AG04449 (cell line): ENCODE measurements around the gene UBE2J2.

ENCODE experiments used
- CTCF ChIA-PET: fragments of 350-600 bp; formaldehyde crosslinking; extraction: SDS; loops from one replicate; lab custom pipeline; 2021; ENCODE audit warnings: antibody characterized with exemption; lab: Yijun Ruan, JAX
- POLR2A ChIA-PET: fragments of 400-600, 350-600 bp; formaldehyde crosslinking; extraction: SDS; loops from one replicate; lab custom pipeline; 2020; ENCODE audit warnings: antibody characterized with exemption, inconsistent platforms; lab: Yijun Ruan, JAX
- DNase-seq: peaks from one replicate; pipeline ENCODE4 v3.0.0-alpha.2; 2010; ENCODE audit warnings: low read depth, low spot score
- H3K4me3 ChIP-seq: 2 replicates; pipeline ENCODE4 v1.5.1; 2011; ENCODE audit warnings: low read depth, mild to moderate bottlenecking, control low read depth, low read length
- CTCF ChIP-seq: IDR thresholded peaks from one replicate; pipeline ENCODE4 v1.5.1; 2011; ENCODE audit warnings: mild to moderate bottlenecking, moderate library complexity, low read length, control low read depth, inconsistent platforms; ENCODE audit not compliant: insufficient read depth; ENCODE audit errors: missing control alignments

The UBE2J2 gene

GRCh38 chr1:1314678-1315335 is 41.2 kb upstream of the UBE2J2 start:
- POLR2A ChIA-PET, result no interaction called here
- no peak for DNase-seq
- H3K4me3 ChIP-seq, result no peak overlapping the region
- CTCF ChIA-PET, result interaction anchor here (0.8 to 1.0 kb wide), 2 partner anchors 56 to 59 kb away, joined by 3 read pairs; no protein-coding TSS in a partner anchor
- TF ChIP-seq CTCF, result no peak

GRCh38 chr1:1314237-1314586 is 40.6 kb upstream of the UBE2J2 start:
- no peak for DNase-seq
- ChIA-PET POLR2A (no interaction called here), CTCF (interaction anchor here (1.2 kb wide), 1 partner anchor 192 kb away, joined by 3 read pairs; no protein-coding TSS in a partner anchor)
- TF ChIP-seq CTCF, result no peak
- no peak overlapping the region for H3K4me3 ChIP-seq

- TF ChIP-seq CTCF, result no peak
- POLR2A ChIA-PET, result no interaction called here
- no peak overlapping the region for H3K4me3 ChIP-seq
- DNase-seq, result no peak
- CTCF ChIA-PET, result interaction anchor here (1.2 to 1.7 kb wide), 3 partner anchors 59 to 192 kb away, joined by 3 to 10 read pairs (median 4); no protein-coding TSS in a partner anchor
These were observed 40.0 kb upstream of the UBE2J2 start for GRCh38 chr1:1313500-1314236.

- no peak for DNase-seq
- POLR2A ChIA-PET, result interaction anchor here (0.7 kb wide), 1 partner anchor 1093 kb away, joined by 3 read pairs; no protein-coding TSS in a partner anchor
- no peak overlapping the region for H3K4me3 ChIP-seq
- CTCF ChIA-PET, result interaction anchor here (1.2 to 1.7 kb wide), 3 partner anchors 60 to 193 kb away, joined by 3 to 10 read pairs (median 4); no protein-coding TSS in a partner anchor
- no peak for TF ChIP-seq CTCF
These were observed 39.0 kb upstream of the UBE2J2 start for GRCh38 chr1:1312450-1313314.

GRCh38 chr1:1311107-1312104 is 37.8 kb upstream of the UBE2J2 start:
- POLR2A ChIA-PET, result interaction anchor here (0.7 to 1.2 kb wide), 2 partner anchors 9 to 1094 kb away, joined by 3 read pairs; no protein-coding TSS in a partner anchor
- CTCF ChIA-PET, result interaction anchor here (0.7 kb wide), 1 partner anchor 59 kb away, joined by 3 read pairs; no protein-coding TSS in a partner anchor

More at GRCh38 chr1:1311107-1312104, 37.8 kb upstream of the UBE2J2 start:
- H3K4me3 ChIP-seq, result no peak overlapping the region
- TF ChIP-seq CTCF, result no peak
- DNase-seq, result no peak
